ENCODE measurements around the gene C3orf62. TPM values are rescaled to one million over a fixed set of nuclear protein-coding genes. Genes with fewer than 3 reads are reported as not detected.
"Not testable (repeated sequence)": the region's sequence is repeated elsewhere in the genome, so short reads cannot be mapped to it uniquely, and the experiment has no call there.

C3orf62 gene
- total RNA-seq, 1 donor from 2014 or later, result 4.6 TPM

DNA sequence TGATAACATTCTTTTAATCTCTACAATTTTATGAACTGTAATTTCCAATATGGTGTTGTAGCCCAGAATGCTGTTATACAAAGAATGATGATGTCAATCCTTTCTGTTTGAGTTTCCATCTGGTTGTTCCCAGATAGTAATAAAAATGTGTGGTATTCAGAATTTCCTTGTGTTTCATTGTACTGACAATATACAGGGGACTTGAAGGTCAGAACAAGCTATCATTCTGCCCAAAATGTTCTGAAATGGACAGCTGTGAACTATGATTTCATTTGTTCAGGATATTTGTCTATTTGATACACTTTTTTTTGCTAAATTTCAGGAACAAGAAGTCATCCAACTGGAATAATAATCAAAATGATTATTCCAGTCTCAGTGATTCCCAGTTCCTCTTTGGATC is 40.8 kb downstream of the C3orf62 start:
- Mint-ChIP-seq H3K27ac (ENCODE audit: unreplicated experiment) (no peak overlapping the region), H3K27me3 (ENCODE audit: low read depth) (peaks cover 2% of the 10 kb centered on the region), H3K4me3 (ENCODE audit: unreplicated experiment) (no peak overlapping the region), H3K36me3 (ENCODE audit: low read depth) (peaks cover 9% of the 10 kb centered on the region), H3K4me1 (ENCODE audit: low read depth) (peaks cover 6% of the 10 kb centered on the region), H3K9me3 (ENCODE audit: low read depth) (peaks cover 31% of the 10 kb centered on the region)
- TF ChIP-seq, protein P1, sequence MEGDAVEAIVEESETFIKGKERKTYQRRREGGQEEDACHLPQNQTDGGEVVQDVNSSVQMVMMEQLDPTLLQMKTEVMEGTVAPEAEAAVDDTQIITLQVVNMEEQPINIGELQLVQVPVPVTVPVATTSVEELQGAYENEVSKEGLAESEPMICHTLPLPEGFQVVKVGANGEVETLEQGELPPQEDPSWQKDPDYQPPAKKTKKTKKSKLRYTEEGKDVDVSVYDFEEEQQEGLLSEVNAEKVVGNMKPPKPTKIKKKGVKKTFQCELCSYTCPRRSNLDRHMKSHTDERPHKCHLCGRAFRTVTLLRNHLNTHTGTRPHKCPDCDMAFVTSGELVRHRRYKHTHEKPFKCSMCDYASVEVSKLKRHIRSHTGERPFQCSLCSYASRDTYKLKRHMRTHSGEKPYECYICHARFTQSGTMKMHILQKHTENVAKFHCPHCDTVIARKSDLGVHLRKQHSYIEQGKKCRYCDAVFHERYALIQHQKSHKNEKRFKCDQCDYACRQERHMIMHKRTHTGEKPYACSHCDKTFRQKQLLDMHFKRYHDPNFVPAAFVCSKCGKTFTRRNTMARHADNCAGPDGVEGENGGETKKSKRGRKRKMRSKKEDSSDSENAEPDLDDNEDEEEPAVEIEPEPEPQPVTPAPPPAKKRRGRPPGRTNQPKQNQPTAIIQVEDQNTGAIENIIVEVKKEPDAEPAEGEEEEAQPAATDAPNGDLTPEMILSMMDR (IDR thresholded peaks at IDR 0.05), result no peak
- no peak for DNase-seq (ENCODE audit: low spot score)

DNA sequence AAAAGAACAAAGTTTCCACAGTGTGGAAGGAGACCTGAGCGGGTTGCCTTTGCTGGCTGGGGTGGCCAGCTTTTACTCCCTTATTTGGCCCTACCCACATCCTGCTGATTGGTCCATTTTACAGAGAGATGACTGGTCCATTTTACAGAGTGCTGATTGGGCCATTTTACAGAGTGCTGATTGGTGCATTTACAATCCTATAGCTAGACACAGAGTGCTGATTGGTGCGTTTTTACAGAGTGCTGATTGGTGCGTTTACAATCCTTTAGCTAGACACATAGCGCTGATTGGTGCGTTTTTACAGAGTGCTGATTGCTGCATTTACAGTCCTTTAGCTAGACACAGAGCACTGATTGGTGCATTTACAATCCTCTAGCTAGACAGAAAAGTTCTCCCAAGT is 48.2 kb downstream of the C3orf62 start:
- not testable (repeated sequence) for H3K27me3 Mint-ChIP-seq (ENCODE audit: low read depth)
- H3K9me3 Mint-ChIP-seq (ENCODE audit: low read depth), result peaks cover 52% of the 10 kb centered on the region

DNA sequence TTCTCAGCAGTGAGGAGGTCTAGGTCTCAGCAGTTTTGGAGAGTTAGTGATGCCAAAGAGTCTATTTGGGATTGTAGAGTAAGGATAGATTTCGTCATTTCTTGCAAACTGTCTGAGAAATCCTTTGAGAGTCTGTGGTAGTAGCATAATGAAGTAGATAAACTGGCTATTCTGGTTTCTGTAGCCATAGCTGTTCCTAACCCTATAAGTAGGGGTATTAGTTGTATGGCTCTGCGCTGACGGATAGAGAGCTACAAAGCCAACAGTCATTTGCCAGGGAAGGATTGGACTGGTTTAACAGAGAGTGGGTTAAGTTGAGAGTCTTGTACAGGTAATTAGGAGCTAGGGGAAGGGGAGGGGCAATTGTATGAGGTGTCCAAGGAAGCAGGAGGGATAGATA is 55.0 kb downstream of the C3orf62 start:
- no peak for DNase-seq (ENCODE audit: low spot score)
- Mint-ChIP-seq H3K27ac (ENCODE audit: unreplicated experiment) (no peak overlapping the region), H3K4me3 (ENCODE audit: unreplicated experiment) (no peak overlapping the region), H3K27me3 (ENCODE audit: low read depth) (peaks cover 2% of the 10 kb centered on the region), H3K36me3 (ENCODE audit: low read depth) (peaks cover 2% of the 10 kb centered on the region), H3K4me1 (ENCODE audit: low read depth) (peaks cover 7% of the 10 kb centered on the region), H3K9me3 (ENCODE audit: low read depth) (peaks cover 4% of the 10 kb centered on the region)
- TF ChIP-seq, protein P1 (IDR thresholded peaks at IDR 0.05), result no peak

More for the DNA sequence above, 48.2 kb downstream of the C3orf62 start:
- H3K27ac Mint-ChIP-seq (ENCODE audit: unreplicated experiment); H3K4me1 Mint-ChIP-seq (ENCODE audit: low read depth); H3K4me3 Mint-ChIP-seq (ENCODE audit: unreplicated experiment); DNase-seq (ENCODE audit: low spot score): not testable (repeated sequence)
- peaks cover 15% of the 10 kb centered on the region for H3K36me3 Mint-ChIP-seq (ENCODE audit: low read depth)

DNA sequence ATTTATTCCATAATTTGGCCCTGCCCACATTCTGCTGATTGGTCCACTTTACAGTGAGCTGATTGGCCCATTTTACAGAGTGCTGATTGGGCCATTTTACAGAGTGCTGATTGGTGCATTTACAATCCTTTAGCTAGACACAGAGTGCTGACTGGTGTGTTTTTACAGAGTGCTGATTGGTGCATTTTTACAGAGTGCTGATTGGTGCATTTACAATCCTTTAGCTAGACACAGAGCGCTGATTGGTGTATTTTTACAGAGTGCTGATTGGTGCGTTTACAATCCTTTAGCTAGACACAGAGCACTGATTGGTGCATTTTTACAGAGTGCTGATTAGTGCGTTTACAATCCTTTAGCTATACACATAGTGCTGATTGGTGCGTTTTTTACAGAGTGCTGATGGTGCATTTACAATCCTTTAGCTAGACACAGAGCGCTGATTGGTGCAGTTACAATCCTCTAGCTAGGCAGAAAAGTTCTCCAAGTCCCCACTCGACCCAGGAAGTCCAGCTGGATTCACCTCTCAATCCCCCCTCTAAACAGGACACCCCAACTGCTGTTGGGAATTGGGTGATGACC is 56.0 kb downstream of the C3orf62 start:
- not testable (repeated sequence) for H3K4me3 Mint-ChIP-seq (ENCODE audit: unreplicated experiment); H3K36me3 Mint-ChIP-seq (ENCODE audit: low read depth); H3K9me3 Mint-ChIP-seq (ENCODE audit: low read depth); H3K27ac Mint-ChIP-seq (ENCODE audit: unreplicated experiment); DNase-seq (ENCODE audit: low spot score); H3K4me1 Mint-ChIP-seq (ENCODE audit: low read depth); H3K27me3 Mint-ChIP-seq (ENCODE audit: low read depth)

DNA sequence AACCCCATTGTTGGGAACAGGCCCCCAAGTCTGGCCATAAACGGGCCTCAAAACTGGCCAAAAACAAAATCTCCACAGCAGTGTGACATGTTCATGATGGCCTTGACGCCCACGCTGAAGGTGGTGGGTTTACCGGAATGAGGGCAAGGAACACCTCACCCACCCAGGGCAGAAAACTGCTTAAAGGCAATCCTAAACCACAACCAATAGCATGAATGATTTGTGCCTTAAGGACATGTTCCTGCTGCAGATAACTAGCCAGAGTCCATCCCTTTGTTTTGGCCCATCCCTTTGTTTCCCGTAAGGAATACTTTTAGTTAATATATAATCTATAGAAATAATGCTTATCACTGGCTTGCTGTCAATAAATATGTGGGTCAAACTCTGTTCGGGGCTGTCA is 57.9 kb downstream of the C3orf62 start:
- Mint-ChIP-seq H3K4me1 (ENCODE audit: low read depth) (peaks cover 7% of the 10 kb centered on the region), H3K36me3 (ENCODE audit: low read depth) (no peaks in the 10 kb centered on the region), H3K4me3 (ENCODE audit: unreplicated experiment) (no peak overlapping the region), H3K9me3 (ENCODE audit: low read depth) (peaks cover 2% of the 10 kb centered on the region), H3K27ac (ENCODE audit: unreplicated experiment) (no peak overlapping the region), H3K27me3 (ENCODE audit: low read depth) (peaks cover 2% of the 10 kb centered on the region)
- DNase-seq (ENCODE audit: low spot score), result no peak
- TF ChIP-seq, protein P1 (IDR thresholded peaks at IDR 0.05), result no peak

Small RNAs within 50 kb of the gene (microRNA-seq; reads per million reads assigned to microRNA genes)
- not detected for gene MIR4271 (ENCODE audit: borderline number of aligned reads)

Other genes starting within 250 kb of the C3orf62 start
- gene IMPDH2, start 247.8 kb downstream of the C3orf62 start, total RNA-seq, result 133 to 199 TPM (median 140 TPM) in 3 replicates
- gene QRICH1, start 183.2 kb downstream of the C3orf62 start, total RNA-seq, result 77.5 to 89.5 TPM (median 79.3 TPM) in 3 replicates
- 144 to 225 TPM (median 177 TPM) in 3 replicates for gene QARS1, start 172.5 kb downstream of the C3orf62 start, total RNA-seq
- 34.2 to 43.4 TPM (median 35.6 TPM) in 3 replicates for gene USP19, start 156.4 kb downstream of the C3orf62 start, total RNA-seq
- gene LAMB2, start 144.2 kb downstream of the C3orf62 start, total RNA-seq, result 824 to 1,096 TPM (median 1,075 TPM) in 3 replicates
- 18.1 to 19.4 TPM (median 18.7 TPM) in 3 replicates for gene CCDC71, start 110.9 kb downstream of the C3orf62 start, total RNA-seq
- gene KLHDC8B, start 105.6 kb downstream of the C3orf62 start, total RNA-seq, result 15.6 to 40.8 TPM (median 35.1 TPM) in 3 replicates
- gene USP4, start 62.8 kb upstream of the C3orf62 start, total RNA-seq, result 31.6 to 41.0 TPM (median 31.9 TPM) in 3 replicates
- gene GPX1, start 81.1 kb upstream of the C3orf62 start, total RNA-seq, result 87.9 to 92.6 TPM (median 91.3 TPM) in 3 replicates
- gene RHOA, start 134.7 kb upstream of the C3orf62 start, total RNA-seq, result 625 to 643 TPM (median 626 TPM) in 3 replicates
- gene TCTA, start 135.2 kb upstream of the C3orf62 start, total RNA-seq, result 22.5 to 54.8 TPM (median 23.4 TPM) in 3 replicates
- gene AMT, start 145.2 kb upstream of the C3orf62 start, total RNA-seq, result 4.8 to 6.1 TPM (median 6.0 TPM) in 3 replicates
- gene NICN1, start 152.1 kb upstream of the C3orf62 start, total RNA-seq, result 20.0 to 25.8 TPM (median 23.8 TPM) in 3 replicates
- gene DAG1, start 193.0 kb upstream of the C3orf62 start, total RNA-seq, result 147 to 156 TPM (median 149 TPM) in 3 replicates

Measured in chondrocyte (in vitro differentiated cells).